ENCODE results near the gene HNRNPH1.

DNA sequence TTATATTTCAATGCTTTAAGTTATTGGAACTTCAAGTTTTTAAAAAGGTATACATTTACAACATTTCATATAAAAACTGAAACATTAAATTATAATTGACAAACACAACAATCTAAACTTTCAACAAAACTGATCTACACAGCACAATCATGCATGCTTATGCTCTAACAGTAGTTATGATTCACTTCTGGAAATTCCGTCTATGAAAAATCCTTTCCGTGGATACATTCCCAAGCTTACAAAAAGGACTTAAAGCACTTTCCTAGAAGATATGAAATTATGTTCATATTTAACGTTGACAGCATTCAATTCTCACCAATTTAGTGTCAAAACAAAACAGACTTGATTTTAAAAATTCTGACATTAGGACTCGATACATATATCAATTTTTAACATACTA lies 3.7 kb downstream of the HNRNPH1 start:
- no peak for TF ChIP-seq POLR2A (IDR thresholded peaks at IDR 0.05)
- TF ChIP-seq, protein P1, sequence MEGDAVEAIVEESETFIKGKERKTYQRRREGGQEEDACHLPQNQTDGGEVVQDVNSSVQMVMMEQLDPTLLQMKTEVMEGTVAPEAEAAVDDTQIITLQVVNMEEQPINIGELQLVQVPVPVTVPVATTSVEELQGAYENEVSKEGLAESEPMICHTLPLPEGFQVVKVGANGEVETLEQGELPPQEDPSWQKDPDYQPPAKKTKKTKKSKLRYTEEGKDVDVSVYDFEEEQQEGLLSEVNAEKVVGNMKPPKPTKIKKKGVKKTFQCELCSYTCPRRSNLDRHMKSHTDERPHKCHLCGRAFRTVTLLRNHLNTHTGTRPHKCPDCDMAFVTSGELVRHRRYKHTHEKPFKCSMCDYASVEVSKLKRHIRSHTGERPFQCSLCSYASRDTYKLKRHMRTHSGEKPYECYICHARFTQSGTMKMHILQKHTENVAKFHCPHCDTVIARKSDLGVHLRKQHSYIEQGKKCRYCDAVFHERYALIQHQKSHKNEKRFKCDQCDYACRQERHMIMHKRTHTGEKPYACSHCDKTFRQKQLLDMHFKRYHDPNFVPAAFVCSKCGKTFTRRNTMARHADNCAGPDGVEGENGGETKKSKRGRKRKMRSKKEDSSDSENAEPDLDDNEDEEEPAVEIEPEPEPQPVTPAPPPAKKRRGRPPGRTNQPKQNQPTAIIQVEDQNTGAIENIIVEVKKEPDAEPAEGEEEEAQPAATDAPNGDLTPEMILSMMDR (IDR thresholded peaks at IDR 0.05), result no peak
- no peak for TF ChIP-seq POLR2AphosphoS5 (IDR thresholded peaks at IDR 0.05)
